ENCODE results near the gene SNPH.
"Not testable (repeated sequence)": the region's sequence is repeated elsewhere in the genome, so short reads cannot be mapped to it uniquely, and the experiment has no call there.

Gene SNPH

GRCh38 chr20:1338096-1338495, 72.0 kb downstream of the SNPH start:
- DNase-seq (ENCODE audit: extremely low spot score) = no peak
- no peak for TF ChIP-seq ARNT (IDR thresholded peaks at IDR 0.05)
- TF ChIP-seq FOXA1 (IDR thresholded peaks at IDR 0.05) = no peak
- TF ChIP-seq SP1 (IDR thresholded peaks at IDR 0.05) = no peak
- TF ChIP-seq TARDBP (IDR thresholded peaks at IDR 0.05) = no peak
- no peak for TF ChIP-seq NFRKB (IDR thresholded peaks at IDR 0.05)
- TF ChIP-seq FOXM1 (IDR thresholded peaks at IDR 0.05; ENCODE audit: borderline replicate concordance) = no peak
- TF ChIP-seq SUZ12 (IDR thresholded peaks at IDR 0.05) = no peak
- TF ChIP-seq, protein P1, sequence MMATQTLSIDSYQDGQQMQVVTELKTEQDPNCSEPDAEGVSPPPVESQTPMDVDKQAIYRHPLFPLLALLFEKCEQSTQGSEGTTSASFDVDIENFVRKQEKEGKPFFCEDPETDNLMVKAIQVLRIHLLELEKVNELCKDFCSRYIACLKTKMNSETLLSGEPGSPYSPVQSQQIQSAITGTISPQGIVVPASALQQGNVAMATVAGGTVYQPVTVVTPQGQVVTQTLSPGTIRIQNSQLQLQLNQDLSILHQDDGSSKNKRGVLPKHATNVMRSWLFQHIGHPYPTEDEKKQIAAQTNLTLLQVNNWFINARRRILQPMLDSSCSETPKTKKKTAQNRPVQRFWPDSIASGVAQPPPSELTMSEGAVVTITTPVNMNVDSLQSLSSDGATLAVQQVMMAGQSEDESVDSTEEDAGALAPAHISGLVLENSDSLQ (IDR thresholded peaks at IDR 0.05) = no peak
- TF ChIP-seq BHLHE40 (IDR thresholded peaks at IDR 0.05; ENCODE audit: borderline replicate concordance) = no peak
- TF ChIP-seq CTBP1 (IDR thresholded peaks at IDR 0.05; ENCODE audit: borderline replicate concordance) = no peak
- ChIA-PET CTCF (no interaction called here), POLR2A (interaction anchor here (1.2 to 1.3 kb wide), 2 partner anchors 10 to 12 kb away, joined by 3 read pairs; no protein-coding TSS in a partner anchor)

GRCh38 chr20:1338801-1339200, 72.7 kb downstream of the SNPH start:
- DNase-seq (ENCODE audit: extremely low spot score) = no peak
- CTCF ChIA-PET = no interaction called here
- POLR2A ChIA-PET = interaction anchor here (1.2 to 1.3 kb wide), 2 partner anchors 11 to 13 kb away, joined by 3 read pairs; no protein-coding TSS in a partner anchor
- no peak for TF ChIP-seq FOXK2 (IDR thresholded peaks at IDR 0.05)
- no peak for TF ChIP-seq FOXM1 (IDR thresholded peaks at IDR 0.05; ENCODE audit: borderline replicate concordance)
- no peak for TF ChIP-seq BHLHE40 (IDR thresholded peaks at IDR 0.05; ENCODE audit: borderline replicate concordance)
- TF ChIP-seq ELF4 (IDR thresholded peaks at IDR 0.05) = no peak
- no peak for TF ChIP-seq NFRKB (IDR thresholded peaks at IDR 0.05)
- no peak for TF ChIP-seq ARNT (IDR thresholded peaks at IDR 0.05)
- TF ChIP-seq HDGF (IDR thresholded peaks at IDR 0.05; ENCODE audit: borderline replicate concordance) = no peak
- TF ChIP-seq, protein P1 (IDR thresholded peaks at IDR 0.05) = no peak
- no peak for TF ChIP-seq ZNF384 (IDR thresholded peaks at IDR 0.05)
- TF ChIP-seq LEF1 (IDR thresholded peaks at IDR 0.05; ENCODE audit: borderline replicate concordance) = no peak
- no peak for TF ChIP-seq SUZ12 (IDR thresholded peaks at IDR 0.05)
- no peak for TF ChIP-seq SP1 (IDR thresholded peaks at IDR 0.05)
- TF ChIP-seq CTBP1 (IDR thresholded peaks at IDR 0.05; ENCODE audit: borderline replicate concordance) = no peak
- no peak for TF ChIP-seq TARDBP (IDR thresholded peaks at IDR 0.05)
- TF ChIP-seq FOXA1 (IDR thresholded peaks at IDR 0.05) = no peak
- TF ChIP-seq L3MBTL2 (conservative IDR thresholded peaks at IDR 0.05) = no peak

GRCh38 chr20:1341561-1342265, 75.6 kb downstream of the SNPH start:
- DNase-seq (ENCODE audit: extremely low spot score) = no peak
- TF ChIP-seq FOXA1 (IDR thresholded peaks at IDR 0.05) = no peak
- no peak for TF ChIP-seq BHLHE40 (IDR thresholded peaks at IDR 0.05; ENCODE audit: borderline replicate concordance)
- TF ChIP-seq HDGF (IDR thresholded peaks at IDR 0.05; ENCODE audit: borderline replicate concordance) = no peak
- no peak for TF ChIP-seq FOXK2 (IDR thresholded peaks at IDR 0.05)
- no peak for TF ChIP-seq ELF4 (IDR thresholded peaks at IDR 0.05)
- ChIA-PET CTCF (interaction anchor here (0.7 kb wide), 1 partner anchor 15 kb away, joined by 4 read pairs; no protein-coding TSS in a partner anchor), POLR2A (no interaction called here)

DNA sequence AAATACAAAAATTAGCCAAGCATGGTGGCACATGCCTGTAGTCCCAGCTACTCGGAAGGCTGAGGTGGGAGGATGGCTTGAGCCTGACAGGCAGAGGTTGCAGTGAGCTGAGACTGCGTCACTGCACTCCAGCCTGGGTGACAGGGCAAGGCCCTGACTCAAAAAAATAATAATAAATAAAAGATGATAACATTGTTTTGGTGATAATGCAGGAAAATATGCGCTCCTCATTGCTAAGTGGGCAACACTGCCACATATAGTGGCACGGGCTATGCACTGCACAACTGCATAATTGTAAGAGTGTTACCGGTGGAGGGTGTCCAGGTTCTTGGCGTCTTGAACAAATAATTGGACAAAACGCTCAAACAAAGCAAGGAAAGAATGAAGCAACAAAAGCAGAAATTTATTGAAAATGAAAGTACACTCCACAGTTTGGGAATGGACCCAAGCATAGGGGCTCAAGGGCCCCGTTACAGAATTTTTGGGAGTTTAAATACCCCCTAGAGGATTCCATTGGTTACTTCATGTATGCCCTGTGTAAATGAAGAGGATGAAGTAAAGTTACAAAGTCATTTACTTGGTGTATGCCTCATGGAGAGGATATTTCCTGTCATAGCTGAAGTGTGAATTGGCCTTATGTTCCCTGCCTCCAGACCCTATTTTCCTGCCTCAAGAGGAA, 77.5 kb downstream of the SNPH start:
- POLR2A ChIA-PET; CTCF ChIA-PET; DNase-seq (ENCODE audit: extremely low spot score): not testable (repeated sequence)

- ChIA-PET CTCF (no interaction called here), POLR2A (no interaction called here)
- TF ChIP-seq FOXA1 (IDR thresholded peaks at IDR 0.05) = no peak
- TF ChIP-seq ARNT (IDR thresholded peaks at IDR 0.05) = no peak
Measured at GRCh38 chr20:1345030-1345755, 79.1 kb downstream of the SNPH start.

GRCh38 chr20:1345756-1346093, 79.6 kb downstream of the SNPH start:
- TF ChIP-seq FOXA1 (IDR thresholded peaks at IDR 0.05) (no peak), LEF1 (IDR thresholded peaks at IDR 0.05; ENCODE audit: borderline replicate concordance) (no peak), SP1 (IDR thresholded peaks at IDR 0.05) (no peak)
- no peak for DNase-seq (ENCODE audit: extremely low spot score)
- ChIA-PET POLR2A (no interaction called here), CTCF (no interaction called here)

More at GRCh38 chr20:1345030-1345755, 79.1 kb downstream of the SNPH start:
- no peak for DNase-seq (ENCODE audit: extremely low spot score)

DNA sequence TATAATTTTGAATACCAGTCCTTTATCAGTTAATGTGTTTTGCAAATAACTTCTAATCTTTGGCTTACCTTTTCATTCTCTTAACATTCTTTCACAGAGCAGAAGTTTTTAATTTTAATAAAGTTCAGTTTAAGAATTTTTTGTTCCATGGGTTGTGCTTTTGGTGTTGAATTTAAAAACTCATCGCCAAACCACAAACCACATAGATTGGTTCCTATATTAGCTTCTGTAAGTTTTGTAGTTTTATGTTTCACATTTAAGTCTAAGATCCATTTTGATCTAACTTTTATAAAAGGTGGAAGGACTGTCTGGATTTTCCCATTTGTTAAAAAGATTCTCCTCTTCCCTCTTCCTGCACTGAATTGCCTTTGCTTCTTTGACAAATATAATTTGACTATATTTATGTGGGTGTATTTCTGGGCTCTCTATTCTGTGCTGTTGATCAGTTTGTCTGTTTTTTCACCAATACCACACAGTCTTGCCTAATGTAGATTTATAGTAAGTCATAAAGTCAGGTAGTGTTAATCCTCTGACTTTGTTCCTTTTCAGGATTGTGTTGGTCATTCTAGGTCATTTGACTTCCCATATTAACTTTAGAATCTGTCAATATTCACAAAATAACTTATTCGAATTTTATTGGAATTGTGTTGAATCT, 80.3 kb downstream of the SNPH start:
- ChIA-PET POLR2A (no interaction called here), CTCF (no interaction called here)
- TF ChIP-seq ARNT (IDR thresholded peaks at IDR 0.05) (no peak), TARDBP (IDR thresholded peaks at IDR 0.05) (no peak), L3MBTL2 (conservative IDR thresholded peaks at IDR 0.05) (no peak), FOXM1 (IDR thresholded peaks at IDR 0.05; ENCODE audit: borderline replicate concordance) (no peak)
- no peak for DNase-seq (ENCODE audit: extremely low spot score)
